GM10248 (cell line): ENCODE results near the gene KIAA0825.

Source experiments
- CTCF ChIA-PET: fragments of 300-600 bp; sonication (Branson Sonifier 250); formaldehyde crosslinking; extraction: SDS; loops from one replicate; lab custom pipeline; 2021; ENCODE audit warnings: antibody characterized with exemption; lab: Yijun Ruan, JAX
- POLR2A ChIA-PET: fragments of 350-650 bp; sonication (Branson Sonifier 250); formaldehyde crosslinking; extraction: SDS; loops from one replicate; lab custom pipeline; 2020; ENCODE audit warnings: antibody characterized with exemption; lab: Yijun Ruan, JAX
- DNase-seq: peaks from one replicate; pipeline ENCODE4 v3.0.0; 2012; ENCODE audit errors: extremely low spot score
- CTCF ChIP-seq: IDR thresholded peaks from 2 replicates; pipeline ENCODE4 v1.5.1; 2012; ENCODE audit warnings: mild to moderate bottlenecking, low read depth; ENCODE audit errors: extremely low read depth, missing control alignments, control extremely low read depth

Gene KIAA0825

DNA sequence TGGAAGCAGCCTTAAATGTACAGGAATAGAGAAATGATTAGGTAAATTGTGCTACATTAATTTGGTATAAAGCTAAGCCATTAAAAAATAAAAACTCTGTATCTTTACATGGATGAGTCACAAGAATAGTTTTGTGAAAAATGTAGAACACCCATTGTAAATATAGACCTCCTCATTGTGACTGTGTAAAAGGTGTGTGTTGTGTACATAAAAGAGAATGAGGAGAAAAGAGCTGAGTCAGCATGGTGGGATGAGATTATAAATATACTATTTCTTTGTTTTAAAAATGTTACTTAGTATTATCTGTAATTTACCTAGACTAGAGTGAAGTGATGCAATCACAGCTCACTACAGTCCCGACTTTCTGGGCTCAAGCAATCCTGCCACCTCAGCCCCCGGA is 250.5 kb downstream of the KIAA0825 start:
- ChIA-PET POLR2A (no interaction called here), CTCF (interaction anchor here (0.8 kb wide), 1 partner anchor 8 kb away, joined by 3 read pairs; no protein-coding TSS in a partner anchor)
- TF ChIP-seq CTCF, result no peak
- DNase-seq, result no peak

DNA sequence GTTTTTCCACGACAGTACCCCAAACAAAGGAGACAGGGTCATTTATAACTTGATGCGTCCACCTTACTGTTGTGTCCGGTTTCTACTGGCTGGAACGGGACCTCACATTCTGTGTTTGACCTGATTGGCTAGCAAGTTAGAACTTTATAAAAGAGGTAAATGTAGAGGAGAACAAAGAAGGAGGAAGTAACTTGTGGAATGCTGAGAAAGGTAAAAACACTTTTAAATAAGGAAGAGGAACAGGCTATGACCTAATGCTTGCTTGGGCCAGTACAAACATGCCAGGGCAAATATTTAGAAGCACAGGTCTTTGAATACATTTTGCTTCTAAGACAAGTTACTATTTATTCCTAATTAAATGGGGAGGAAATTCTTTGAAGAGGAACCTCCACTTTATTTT is 251.6 kb downstream of the KIAA0825 start:
- POLR2A ChIA-PET, result no interaction called here
- CTCF ChIA-PET, result interaction anchor here (1.6 kb wide), 1 partner anchor 15 kb away, joined by 4 read pairs; no protein-coding TSS in a partner anchor
- TF ChIP-seq CTCF, result no peak
- DNase-seq, result no peak

DNA sequence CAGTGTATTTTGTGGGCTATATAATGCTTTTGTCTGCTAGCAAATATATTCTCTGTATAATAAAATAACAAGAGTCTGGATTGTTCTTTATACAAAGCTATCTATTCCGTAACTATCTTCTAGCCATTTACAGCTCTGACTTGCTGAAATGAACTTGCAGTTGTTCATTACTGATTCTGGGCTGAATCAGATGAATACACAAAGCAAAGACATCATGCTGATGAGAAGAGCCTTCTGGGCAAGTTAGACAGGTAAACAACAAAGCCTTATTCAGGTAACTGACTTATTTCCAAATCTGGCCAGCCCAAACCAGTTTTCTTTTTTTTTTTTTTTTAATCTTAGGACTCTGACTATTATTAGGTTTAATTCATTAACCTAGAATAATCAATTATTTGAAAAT is 255.5 kb downstream of the KIAA0825 start:
- no peak for DNase-seq
- no peak for TF ChIP-seq CTCF
- ChIA-PET POLR2A (no interaction called here), CTCF (interaction anchor here (1.0 to 1.7 kb wide), 3 partner anchors 9 to 31 kb away, joined by 3 to 5 read pairs (median 4); no protein-coding TSS in a partner anchor)

DNA sequence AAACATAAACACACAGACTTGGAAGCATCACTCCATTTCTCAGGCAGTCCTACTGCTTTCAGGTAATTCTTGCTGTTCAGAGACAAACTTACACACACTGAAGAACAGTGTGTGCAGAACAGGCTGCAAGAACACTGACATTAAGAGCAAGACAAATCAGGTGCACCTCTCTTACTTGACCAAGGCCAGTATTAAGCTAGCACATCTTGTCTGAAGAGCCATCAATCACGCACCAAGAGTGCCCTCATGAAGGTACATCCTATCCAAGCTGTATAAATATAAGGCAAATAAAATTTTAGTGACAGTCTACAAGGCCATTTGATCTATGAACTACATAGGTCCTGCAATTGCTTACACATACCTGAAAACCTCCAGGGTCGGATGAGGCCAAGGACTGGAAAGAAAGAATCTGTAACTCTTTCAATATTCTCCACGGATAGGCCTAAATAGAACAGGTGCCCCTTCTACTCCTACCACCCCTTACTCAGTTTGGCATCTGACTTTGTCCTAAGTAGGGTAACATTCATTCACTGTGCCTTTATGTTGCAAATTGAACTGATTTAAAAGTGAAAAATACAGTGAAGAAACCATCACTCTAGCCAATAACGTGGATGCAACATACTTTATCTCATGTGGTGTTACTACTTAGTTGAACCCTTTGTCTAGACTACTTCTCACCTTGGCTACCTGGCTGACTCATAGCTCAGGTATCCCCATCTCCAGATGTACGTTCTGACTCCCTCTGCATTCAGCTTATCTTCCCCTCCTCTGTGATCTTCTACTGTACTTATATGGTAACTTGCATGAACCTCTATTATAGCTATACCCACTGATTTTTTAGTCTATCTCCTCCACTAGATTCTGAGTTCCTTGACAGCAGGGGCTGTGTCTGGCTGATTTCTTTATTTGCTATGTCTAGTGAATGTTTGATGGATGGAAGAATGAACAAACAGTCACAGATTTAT is 256.3 kb downstream of the KIAA0825 start:
- ChIA-PET POLR2A (no interaction called here), CTCF (interaction anchor here (1.0 to 1.2 kb wide), 2 partner anchors 28 to 32 kb away, joined by 3 to 4 read pairs; no protein-coding TSS in a partner anchor)
- no peak for TF ChIP-seq CTCF
- no peak for DNase-seq

GRCh38 chr5:94361161-94361560 is 257.2 kb downstream of the KIAA0825 start:
- DNase-seq, result no peak
- no peak for TF ChIP-seq CTCF
- POLR2A ChIA-PET, result no interaction called here
- CTCF ChIA-PET, result no interaction called here

GRCh38 chr5:94360382-94361130 is 257.8 kb downstream of the KIAA0825 start:
- no peak for TF ChIP-seq CTCF
- DNase-seq, result no peak
- ChIA-PET POLR2A (no interaction called here), CTCF (no interaction called here)
